K562 (cell line): ENCODE data around the gene REC8. TPM values are rescaled to one million over a fixed set of nuclear protein-coding genes. Genes with fewer than 3 reads are reported as not detected.

Experiments used
- E2F8 ChIP-seq: fragments of 450-650 bp; IDR thresholded peaks from 2 replicates; pipeline ENCODE4 v1.7.1; 2018; ENCODE audit warnings: mild to moderate bottlenecking, low read depth; ENCODE audit not compliant: partially characterized antibody
- ESRRB ChIP-seq: fragments of 250-450 bp; sonication (Bioruptor Pico); IDR thresholded peaks from 2 replicates; pipeline ENCODE4 v1.5.0; 2020; ENCODE audit warnings: mild to moderate bottlenecking, moderate library complexity, borderline replicate concordance
- FOXA1 ChIP-seq: fragments of 450-650 bp; IDR thresholded peaks from 2 replicates; pipeline ENCODE4 v1.6.1; 2016; ENCODE audit warnings: mild to moderate bottlenecking, borderline replicate concordance
- MBD1 ChIP-seq: fragments of 250-450 bp; sonication (Bioruptor Pico); IDR thresholded peaks from 2 replicates; pipeline ENCODE4 v1.8.0; 2022; ENCODE audit warnings: inconsistent platforms
- SPI1 ChIP-seq: IDR thresholded peaks from 2 replicates; pipeline ENCODE4 v1.6.1; 2011; ENCODE audit warnings: low read depth, low read length, control low read depth, borderline replicate concordance
- SRF ChIP-seq, 2 experiments: fragments of 250-450, 450-650 bp in 1 of 2; sonication (Bioruptor Pico) in 1 of 2; sonication (generic) in 1 of 2; formaldehyde crosslinking; IDR thresholded peaks; 2 replicates each; pipeline versions ENCODE4 v1.5.0 to v1.5.1; 2020 to 2022; ENCODE audit warnings: mild to moderate bottlenecking in 1 of 2, missing genetic modification reagents in 1 of 2
- U2AF2 ChIP-seq: fragments of 200-400 bp; formaldehyde crosslinking; optimal IDR thresholded peaks from 2 replicates; pipeline ENCODE3; 2017; ENCODE audit warnings: low read depth, mild to moderate bottlenecking, low read length
- ZFP1 ChIP-seq: fragments of 450-650 bp; formaldehyde crosslinking; IDR thresholded peaks from 2 replicates; pipeline ENCODE4 v1.4.0; 2020; ENCODE audit warnings: mild to moderate bottlenecking, mixed read lengths
- ZNF184 ChIP-seq: sonication (generic); formaldehyde crosslinking; IDR thresholded peaks from 2 replicates; pipeline ENCODE4 v1.5.0; 2020; ENCODE audit warnings: missing genetic modification reagents
- polyA plus RNA-seq, 8 experiments: library from polyadenylated mRNA; depleted of rRNA in 4 of 8; stranded (reverse) in 5 of 8; unstranded in 3 of 8; fragments of >200 nt; fragmentation: Nextera tagmentation in 2 of 8; fragmentation: Illumina TruSeq in 1 of 8; extraction: Ambion mirVana in 2 of 8; extraction: Trizol in 1 of 8; gene quantifications; 2 replicates each; pipeline versions ENCODE4 v1.2.1 to v1.2.3, GENCODE V29; 2011 to 2014; ENCODE audit warnings: inconsistent platforms in 1 of 8, missing spikeins in 1 of 8
- total RNA-seq, 7 experiments: library from RNA; depleted of rRNA in 6 of 7; stranded (reverse); fragments of >200 nt in 6 of 7; fragmentation: Illumina TruSeq in 2 of 7; extraction: Trizol in 2 of 7; gene quantifications; 2 replicates each; pipeline versions ENCODE4 v1.2.1 to v1.2.3, GENCODE V29; 2011 to 2021; ENCODE audit warnings: low replicate concordance in 1 of 7
- TF ChIP-seq, protein P1 (sequence below): IDR thresholded peaks from 2 replicates; pipeline ENCODE4 v1.6.1; 2012; ENCODE audit warnings: low read depth, low read length, improper control_type of control experiment, borderline replicate concordance
- TF ChIP-seq, protein P2 (sequence below): sonication (generic); formaldehyde crosslinking; IDR thresholded peaks from 2 replicates; pipeline ENCODE4 v1.8.1; 2023; ENCODE audit warnings: mild to moderate bottlenecking, missing genetic modification reagents
- TF ChIP-seq, protein P3 (sequence below): fragments of 450-650 bp; IDR thresholded peaks from 2 replicates; pipeline ENCODE4 v1.6.1; 2016; ENCODE audit warnings: mild to moderate bottlenecking
- TF ChIP-seq, protein P4 (sequence below): fragments of 450-650 bp; IDR thresholded peaks from 2 replicates; pipeline ENCODE4 v1.6.1; 2016; ENCODE audit warnings: missing biosample characterization, missing genetic modification characterization

REC8 gene
- total and polyA plus RNA-seq, 9 of the 15 experiments (the other 6 are each of a cell fraction or from before 2014, with no cell fraction given): 0.11 to 2.5 (median 0.85) TPM

DNA sequence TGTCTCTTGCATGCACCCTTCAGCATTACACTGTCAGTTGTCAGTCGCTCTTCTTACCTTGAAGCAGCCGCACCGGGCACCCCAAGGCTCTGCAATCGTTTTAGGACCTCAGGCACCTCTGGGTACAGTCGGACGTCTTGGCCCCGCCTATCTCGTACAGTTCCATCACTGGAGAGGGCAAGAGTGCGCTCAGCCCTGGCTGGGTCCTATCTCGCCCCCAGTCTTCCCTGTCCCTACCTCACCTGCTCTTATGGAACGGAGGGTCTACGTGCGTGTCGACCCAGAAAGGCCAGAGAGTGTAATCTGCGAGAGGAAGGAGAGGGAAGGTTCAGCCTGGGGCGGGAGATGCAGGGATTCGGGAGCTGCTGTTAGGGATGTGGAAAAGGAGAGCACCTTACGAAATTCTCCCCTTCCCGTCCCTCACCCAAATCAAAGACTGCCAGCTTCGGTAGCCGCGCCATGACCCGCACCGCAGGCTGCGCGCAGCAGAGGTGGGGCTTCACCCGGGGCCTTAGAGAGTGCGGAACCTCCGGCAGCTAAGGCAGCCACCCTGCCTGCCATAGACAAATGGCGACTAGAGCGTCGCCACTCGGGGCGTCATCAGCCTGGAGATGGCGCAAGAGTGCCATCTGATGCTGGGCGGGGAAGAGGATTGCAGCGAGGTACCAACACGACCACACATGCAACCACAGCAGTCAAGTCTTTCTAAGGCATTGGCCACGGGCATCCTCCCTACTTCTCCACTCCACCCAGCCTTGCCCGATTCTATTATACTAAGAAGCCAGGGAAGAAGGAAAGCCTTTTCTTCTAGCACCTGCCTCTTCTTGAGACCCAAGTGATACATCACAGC lies 43.8 kb downstream of the REC8 start, which contains the start of gene MDP1 (continued):
- TF ChIP-seq ZNF184 (no peak), FOXA1 (no peak), SPI1 (no peak), SRF (CRISPR knock-in tag; IDR thresholded peaks at IDR 0.05) (0 out of 4 replicates have a peak, but pooled peaks of 1 of the 2 experiments have one; percentile 36), ESRRB (no peak), MBD1 (no peak), ZFP1 (CRISPR knock-in tag) (no peak), E2F8 (peak; percentile 64), U2AF2 (no peak)
- TF ChIP-seq, protein P1, sequence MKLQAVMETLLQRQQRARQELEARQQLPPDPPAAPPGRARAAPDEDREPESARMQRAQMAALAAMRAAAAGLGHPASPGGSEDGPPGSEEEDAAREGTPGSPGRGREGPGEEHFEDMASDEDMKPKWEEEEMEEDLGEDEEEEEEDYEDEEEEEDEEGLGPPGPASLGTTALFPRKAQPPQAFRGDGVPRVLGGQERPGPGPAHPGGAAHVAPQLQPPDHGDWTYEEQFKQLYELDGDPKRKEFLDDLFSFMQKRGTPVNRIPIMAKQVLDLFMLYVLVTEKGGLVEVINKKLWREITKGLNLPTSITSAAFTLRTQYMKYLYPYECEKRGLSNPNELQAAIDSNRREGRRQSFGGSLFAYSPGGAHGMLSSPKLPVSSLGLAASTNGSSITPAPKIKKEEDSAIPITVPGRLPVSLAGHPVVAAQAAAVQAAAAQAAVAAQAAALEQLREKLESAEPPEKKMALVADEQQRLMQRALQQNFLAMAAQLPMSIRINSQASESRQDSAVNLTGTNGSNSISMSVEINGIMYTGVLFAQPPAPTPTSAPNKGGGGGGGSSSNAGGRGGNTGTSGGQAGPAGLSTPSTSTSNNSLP: no peak
- TF ChIP-seq, protein P2, sequence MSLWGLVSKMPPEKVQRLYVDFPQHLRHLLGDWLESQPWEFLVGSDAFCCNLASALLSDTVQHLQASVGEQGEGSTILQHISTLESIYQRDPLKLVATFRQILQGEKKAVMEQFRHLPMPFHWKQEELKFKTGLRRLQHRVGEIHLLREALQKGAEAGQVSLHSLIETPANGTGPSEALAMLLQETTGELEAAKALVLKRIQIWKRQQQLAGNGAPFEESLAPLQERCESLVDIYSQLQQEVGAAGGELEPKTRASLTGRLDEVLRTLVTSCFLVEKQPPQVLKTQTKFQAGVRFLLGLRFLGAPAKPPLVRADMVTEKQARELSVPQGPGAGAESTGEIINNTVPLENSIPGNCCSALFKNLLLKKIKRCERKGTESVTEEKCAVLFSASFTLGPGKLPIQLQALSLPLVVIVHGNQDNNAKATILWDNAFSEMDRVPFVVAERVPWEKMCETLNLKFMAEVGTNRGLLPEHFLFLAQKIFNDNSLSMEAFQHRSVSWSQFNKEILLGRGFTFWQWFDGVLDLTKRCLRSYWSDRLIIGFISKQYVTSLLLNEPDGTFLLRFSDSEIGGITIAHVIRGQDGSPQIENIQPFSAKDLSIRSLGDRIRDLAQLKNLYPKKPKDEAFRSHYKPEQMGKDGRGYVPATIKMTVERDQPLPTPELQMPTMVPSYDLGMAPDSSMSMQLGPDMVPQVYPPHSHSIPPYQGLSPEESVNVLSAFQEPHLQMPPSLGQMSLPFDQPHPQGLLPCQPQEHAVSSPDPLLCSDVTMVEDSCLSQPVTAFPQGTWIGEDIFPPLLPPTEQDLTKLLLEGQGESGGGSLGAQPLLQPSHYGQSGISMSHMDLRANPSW: no peak
- TF ChIP-seq, protein P3, sequence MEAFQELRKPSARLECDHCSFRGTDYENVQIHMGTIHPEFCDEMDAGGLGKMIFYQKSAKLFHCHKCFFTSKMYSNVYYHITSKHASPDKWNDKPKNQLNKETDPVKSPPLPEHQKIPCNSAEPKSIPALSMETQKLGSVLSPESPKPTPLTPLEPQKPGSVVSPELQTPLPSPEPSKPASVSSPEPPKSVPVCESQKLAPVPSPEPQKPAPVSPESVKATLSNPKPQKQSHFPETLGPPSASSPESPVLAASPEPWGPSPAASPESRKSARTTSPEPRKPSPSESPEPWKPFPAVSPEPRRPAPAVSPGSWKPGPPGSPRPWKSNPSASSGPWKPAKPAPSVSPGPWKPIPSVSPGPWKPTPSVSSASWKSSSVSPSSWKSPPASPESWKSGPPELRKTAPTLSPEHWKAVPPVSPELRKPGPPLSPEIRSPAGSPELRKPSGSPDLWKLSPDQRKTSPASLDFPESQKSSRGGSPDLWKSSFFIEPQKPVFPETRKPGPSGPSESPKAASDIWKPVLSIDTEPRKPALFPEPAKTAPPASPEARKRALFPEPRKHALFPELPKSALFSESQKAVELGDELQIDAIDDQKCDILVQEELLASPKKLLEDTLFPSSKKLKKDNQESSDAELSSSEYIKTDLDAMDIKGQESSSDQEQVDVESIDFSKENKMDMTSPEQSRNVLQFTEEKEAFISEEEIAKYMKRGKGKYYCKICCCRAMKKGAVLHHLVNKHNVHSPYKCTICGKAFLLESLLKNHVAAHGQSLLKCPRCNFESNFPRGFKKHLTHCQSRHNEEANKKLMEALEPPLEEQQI: no peak
- TF ChIP-seq, protein P4, sequence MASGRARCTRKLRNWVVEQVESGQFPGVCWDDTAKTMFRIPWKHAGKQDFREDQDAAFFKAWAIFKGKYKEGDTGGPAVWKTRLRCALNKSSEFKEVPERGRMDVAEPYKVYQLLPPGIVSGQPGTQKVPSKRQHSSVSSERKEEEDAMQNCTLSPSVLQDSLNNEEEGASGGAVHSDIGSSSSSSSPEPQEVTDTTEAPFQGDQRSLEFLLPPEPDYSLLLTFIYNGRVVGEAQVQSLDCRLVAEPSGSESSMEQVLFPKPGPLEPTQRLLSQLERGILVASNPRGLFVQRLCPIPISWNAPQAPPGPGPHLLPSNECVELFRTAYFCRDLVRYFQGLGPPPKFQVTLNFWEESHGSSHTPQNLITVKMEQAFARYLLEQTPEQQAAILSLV: no peak
